NCI-H748 (cell line): Measurements from ENCODE around the gene GFOD2.

Experiments
- DNase-seq: peaks from one replicate; lab custom pipeline; 2025; ENCODE audit not compliant: unreplicated experiment; lab: John Stamatoyannopoulos, UW

The GFOD2 gene

GRCh38 chr16:67733734-67734470 is 14.8 kb upstream of the GFOD2 start:
- DNase-seq = no peak

- no peak for DNase-seq
Measured at GRCh38 chr16:67731753-67732095, 12.6 kb upstream of the GFOD2 start.

GRCh38 chr16:67731071-67731752 is 12.1 kb upstream of the GFOD2 start:
- no peak for DNase-seq

GRCh38 chr16:67730326-67730725 is 11.2 kb upstream of the GFOD2 start:
- DNase-seq = no peak

- no peak for DNase-seq
Measured at GRCh38 chr16:67729636-67730248, 10.6 kb upstream of the GFOD2 start.

- no peak for DNase-seq
Measured at GRCh38 chr16:67727521-67728485, 8.7 kb upstream of the GFOD2 start.

GRCh38 chr16:67726106-67727034 is 7.3 kb upstream of the GFOD2 start:
- no peak for DNase-seq

- DNase-seq = no peak
Measured at GRCh38 chr16:67723911-67724305, 4.8 kb upstream of the GFOD2 start.

- no peak for DNase-seq
Measured at GRCh38 chr16:67723151-67723910, 4.2 kb upstream of the GFOD2 start.

GRCh38 chr16:67720236-67720635 is 1.1 kb upstream of the GFOD2 start:
- no peak for DNase-seq

GRCh38 chr16:67719778-67720144 is 645 bp upstream of the GFOD2 start:
- DNase-seq = peak; percentile 29

- DNase-seq = peak; percentile 47
Measured at GRCh38 chr16:67718668-67719047, 458 bp downstream of the GFOD2 start.

GRCh38 chr16:67716097-67716496 is 3.0 kb downstream of the GFOD2 start:
- no peak for DNase-seq

GRCh38 chr16:67714522-67714921 is 4.6 kb downstream of the GFOD2 start:
- no peak for DNase-seq

GRCh38 chr16:67713647-67714273 is 5.4 kb downstream of the GFOD2 start:
- DNase-seq = no peak

- no peak for DNase-seq
Measured at GRCh38 chr16:67710607-67711006, 8.5 kb downstream of the GFOD2 start.

- no peak for DNase-seq
Measured at GRCh38 chr16:67709050-67709449, 10.1 kb downstream of the GFOD2 start.

GRCh38 chr16:67708368-67708771 is 10.7 kb downstream of the GFOD2 start:
- no peak for DNase-seq

- no peak for DNase-seq
Measured at GRCh38 chr16:67707790-67708189, 11.3 kb downstream of the GFOD2 start.
